Omental fat pad (tissue), 4 donors: ENCODE data around the gene SUN1. TPM values are rescaled to one million over a fixed set of nuclear protein-coding genes. Genes with fewer than 3 reads are reported as not detected.
"Not testable (repeated sequence)": the region's sequence is repeated elsewhere in the genome, so short reads cannot be mapped to it uniquely, and the experiment has no call there.

Experiments used
- ATAC-seq: fragments of 150-250 bp; one replicate; pipeline ENCODE4 v1.9.1; 2016; ENCODE audit warnings: mild to moderate bottlenecking, moderate library complexity; ENCODE audit not compliant: low FRiP score
- DNase-seq: peaks from one replicate; pipeline ENCODE4 v3.0.0-alpha.2; 2019; ENCODE audit warnings: low spot score
- total RNA-seq, 4 donors: library from RNA; depleted of rRNA; stranded (reverse); fragments of >200 nt; gene quantifications; one replicate each; pipeline ENCODE4 v1.1.0, GENCODE V29; 2016
- TF ChIP-seq, protein P1 (sequence below), 3 donors: fragments of 450-650 bp; IDR thresholded peaks; one replicate each; pipeline ENCODE4 v1.5.1; 2016 to 2017; ENCODE audit warnings: antibody characterized with exemption in 3 of 3, mild to moderate bottlenecking in 3 of 3, moderate library complexity in 2 of 3

Gene SUN1
- total RNA-seq, 4 donors from 2014 or later, result 124 to 245 (median 174) TPM

DNA sequence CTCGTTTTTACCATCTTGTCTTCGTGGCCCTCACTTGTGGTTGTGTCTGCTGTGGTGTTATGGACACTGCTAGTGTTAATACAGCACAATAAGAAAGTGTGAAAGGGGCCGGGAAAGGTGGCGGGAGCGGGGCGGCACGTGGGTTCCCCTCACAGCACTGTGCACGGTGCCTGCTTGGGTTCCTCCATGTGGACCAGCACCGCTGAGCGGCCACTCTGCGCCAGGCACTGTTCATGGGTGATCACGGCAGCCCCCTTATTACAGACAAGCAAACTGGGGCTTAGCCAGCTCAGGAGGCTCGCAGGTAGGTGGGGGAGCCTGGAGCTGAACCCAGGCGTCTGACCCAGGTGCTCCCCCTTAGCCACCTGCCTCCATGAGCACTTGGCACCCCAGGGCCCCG lies 12.2 kb downstream of the SUN1 start:
- TF ChIP-seq, protein P1, sequence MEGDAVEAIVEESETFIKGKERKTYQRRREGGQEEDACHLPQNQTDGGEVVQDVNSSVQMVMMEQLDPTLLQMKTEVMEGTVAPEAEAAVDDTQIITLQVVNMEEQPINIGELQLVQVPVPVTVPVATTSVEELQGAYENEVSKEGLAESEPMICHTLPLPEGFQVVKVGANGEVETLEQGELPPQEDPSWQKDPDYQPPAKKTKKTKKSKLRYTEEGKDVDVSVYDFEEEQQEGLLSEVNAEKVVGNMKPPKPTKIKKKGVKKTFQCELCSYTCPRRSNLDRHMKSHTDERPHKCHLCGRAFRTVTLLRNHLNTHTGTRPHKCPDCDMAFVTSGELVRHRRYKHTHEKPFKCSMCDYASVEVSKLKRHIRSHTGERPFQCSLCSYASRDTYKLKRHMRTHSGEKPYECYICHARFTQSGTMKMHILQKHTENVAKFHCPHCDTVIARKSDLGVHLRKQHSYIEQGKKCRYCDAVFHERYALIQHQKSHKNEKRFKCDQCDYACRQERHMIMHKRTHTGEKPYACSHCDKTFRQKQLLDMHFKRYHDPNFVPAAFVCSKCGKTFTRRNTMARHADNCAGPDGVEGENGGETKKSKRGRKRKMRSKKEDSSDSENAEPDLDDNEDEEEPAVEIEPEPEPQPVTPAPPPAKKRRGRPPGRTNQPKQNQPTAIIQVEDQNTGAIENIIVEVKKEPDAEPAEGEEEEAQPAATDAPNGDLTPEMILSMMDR (IDR thresholded peaks at IDR 0.05), result no peak
- ATAC-seq (no peak), DNase-seq (no peak)

DNA sequence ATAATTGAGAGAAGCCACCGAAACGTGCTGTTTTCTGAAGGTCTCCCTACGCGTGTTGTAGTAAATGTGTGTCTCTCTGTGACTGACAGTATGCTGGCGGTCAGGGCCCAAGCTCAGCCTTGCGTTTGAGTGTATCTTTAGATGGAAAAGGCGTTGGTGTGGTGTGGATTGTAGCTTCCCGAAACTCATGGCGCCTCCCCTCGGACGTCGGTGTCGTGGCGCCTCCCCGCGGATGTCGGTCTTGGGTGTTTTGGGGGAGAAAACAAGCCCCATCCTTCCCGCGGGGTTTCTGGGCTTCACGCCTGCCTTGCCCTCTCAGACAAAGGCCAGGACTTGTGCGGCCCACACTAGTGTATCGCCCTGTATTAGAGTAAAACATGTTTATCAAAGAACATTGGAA lies 12.8 kb downstream of the SUN1 start:
- ATAC-seq (no peak), DNase-seq (no peak)
- TF ChIP-seq, protein P1 (IDR thresholded peaks at IDR 0.05), result no peak

DNA sequence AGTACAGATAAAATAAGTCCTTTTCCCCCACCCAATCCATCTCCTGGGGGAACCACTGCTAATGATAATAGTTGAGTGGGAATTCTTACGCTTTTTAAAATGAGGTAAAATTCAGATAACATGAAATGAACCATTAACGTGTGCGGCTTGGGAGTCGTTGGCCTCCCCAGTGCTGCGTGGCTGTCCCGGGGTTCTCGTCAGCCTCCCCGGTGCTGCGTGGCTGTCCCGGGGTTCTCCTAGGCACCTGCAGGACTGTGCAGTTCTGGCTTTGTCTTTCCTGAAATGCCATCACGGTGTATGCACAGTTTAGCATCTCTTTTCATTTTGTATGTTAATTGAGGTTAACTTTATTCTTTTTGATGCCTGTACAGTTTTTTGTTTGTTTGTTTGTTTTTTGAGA lies 13.5 kb downstream of the SUN1 start:
- TF ChIP-seq, protein P1 (IDR thresholded peaks at IDR 0.05), result no peak
- DNase-seq, result no peak
- ATAC-seq, result no peak

DNA sequence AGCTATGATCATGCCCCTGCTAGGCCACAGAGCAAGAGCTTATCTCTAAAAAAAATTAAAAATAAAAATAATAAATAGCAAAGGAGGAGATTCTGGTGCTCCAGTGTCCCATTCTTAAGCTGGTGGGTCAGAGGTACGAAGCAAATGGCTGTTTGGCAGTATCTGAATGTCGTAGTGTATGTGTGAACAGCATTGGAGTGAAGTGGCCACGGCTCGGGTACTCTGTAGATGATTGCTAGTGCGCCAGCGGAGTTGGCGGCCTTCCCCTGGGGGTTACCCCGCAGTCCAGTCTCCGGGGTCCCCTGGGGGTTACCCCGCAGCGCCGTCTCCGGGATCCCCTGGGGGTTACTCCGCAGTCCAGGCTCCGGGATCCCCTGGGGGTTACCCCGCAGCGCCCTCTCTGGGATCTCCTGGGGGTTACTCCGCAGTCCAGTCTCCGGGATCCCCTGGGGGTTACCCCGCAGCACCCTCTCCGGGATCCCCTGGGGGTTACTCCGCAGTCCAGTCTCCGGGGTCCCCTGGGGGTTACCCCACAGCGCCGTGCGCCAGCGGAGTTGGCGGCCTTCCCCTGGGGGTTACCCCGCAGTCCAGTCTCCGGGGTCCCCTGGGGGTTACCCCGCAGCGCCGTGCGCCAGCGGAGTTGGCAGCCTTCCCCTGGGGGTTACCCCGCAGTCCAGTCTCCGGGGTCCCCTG lies 14.8 kb downstream of the SUN1 start:
- ATAC-seq, DNase-seq: not testable (repeated sequence)

DNA sequence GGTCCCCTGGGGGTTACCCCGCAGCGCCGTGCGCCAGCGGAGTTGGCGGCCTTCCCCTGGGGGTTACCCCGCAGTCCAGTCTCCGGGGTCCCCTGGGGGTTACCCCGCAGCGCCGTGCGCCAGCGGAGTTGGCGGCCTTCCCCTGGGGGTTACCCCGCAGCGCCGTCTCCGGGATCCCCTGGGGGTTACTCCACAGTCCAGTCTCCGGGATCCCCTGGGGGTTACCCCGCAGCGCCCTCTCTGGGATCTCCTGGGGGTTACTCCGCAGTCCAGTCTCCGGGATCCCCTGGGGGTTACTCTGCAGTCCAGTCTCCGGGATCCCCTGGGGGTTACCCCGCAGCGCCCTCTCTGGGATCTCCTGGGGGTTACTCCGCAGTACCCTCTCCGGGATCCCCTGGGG lies 15.5 kb downstream of the SUN1 start:
- not testable (repeated sequence) for ATAC-seq, DNase-seq

DNA sequence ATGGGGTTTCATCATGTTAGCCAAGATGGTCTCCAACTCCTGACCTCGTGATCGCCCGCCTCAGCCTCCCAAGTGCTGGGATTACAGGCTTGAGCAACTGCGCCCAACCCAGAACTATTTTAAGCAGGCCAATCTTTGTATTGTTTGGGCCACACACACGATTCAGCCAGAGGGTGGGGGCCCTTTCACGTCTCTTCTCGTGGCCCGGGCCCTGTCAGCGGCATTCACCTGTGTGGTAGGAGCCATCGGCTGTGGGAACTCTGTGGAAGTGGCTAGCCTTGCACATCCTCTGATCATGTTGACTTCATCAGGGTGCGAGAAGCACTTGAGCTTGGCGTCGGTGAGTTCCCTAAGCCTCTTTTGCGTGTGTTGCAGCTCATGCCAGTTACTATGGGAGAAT lies 16.9 kb downstream of the SUN1 start:
- TF ChIP-seq, protein P1 (IDR thresholded peaks at IDR 0.05), result no peak
- DNase-seq, result no peak
- no peak for ATAC-seq

DNA sequence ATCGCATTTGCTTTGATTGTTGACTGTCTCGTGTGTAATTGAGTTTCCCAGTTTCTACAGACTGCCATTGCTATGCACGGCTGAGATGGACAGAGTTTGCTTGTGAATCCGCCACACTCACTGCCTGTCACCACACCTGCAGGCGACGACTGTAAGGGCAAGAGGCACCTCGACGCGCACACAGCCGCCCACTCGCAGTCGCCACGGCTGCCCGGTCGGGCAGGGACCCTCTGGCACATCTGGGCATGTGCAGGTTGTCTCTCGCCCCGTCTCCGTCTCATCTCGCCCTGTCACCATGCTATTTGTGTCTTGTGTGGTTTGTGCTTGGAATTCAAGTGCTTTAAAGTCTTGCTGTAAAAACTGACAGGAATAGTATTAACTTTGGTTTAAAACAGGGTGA lies 17.5 kb downstream of the SUN1 start:
- DNase-seq, result no peak
- ATAC-seq, result no peak
- TF ChIP-seq, protein P1 (IDR thresholded peaks at IDR 0.05), result no peak

DNA sequence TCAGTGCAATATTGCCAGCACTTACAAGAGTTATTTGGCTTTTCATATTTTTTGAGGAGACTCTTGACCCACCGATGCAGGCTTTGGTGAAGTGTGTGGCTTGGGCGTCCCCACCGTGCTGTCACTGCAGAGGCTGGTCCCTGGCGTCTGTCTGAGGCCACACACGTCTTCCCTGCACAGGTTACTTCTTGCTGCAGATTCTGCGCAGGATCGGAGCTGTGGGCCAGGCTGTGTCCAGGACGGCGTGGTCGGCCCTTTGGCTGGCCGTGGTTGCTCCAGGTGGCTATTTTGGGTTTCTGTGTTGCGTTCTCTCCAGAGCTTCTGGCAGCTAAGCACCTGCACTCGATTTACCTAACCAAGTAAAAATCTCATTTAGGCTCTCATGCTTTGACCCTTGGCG lies 18.9 kb downstream of the SUN1 start:
- DNase-seq, result no peak
- TF ChIP-seq, protein P1 (IDR thresholded peaks at IDR 0.05), result no peak
- no peak for ATAC-seq
